Glutamatergic neuron (in vitro differentiated cells): Measurements from ENCODE around the gene CDK5RAP3. TPM values are rescaled to one million over a fixed set of nuclear protein-coding genes. Genes with fewer than 3 reads are reported as not detected.
"Not testable (repeated sequence)": the region's sequence is repeated elsewhere in the genome, so short reads cannot be mapped to it uniquely, and the experiment has no call there.

Experiments used
- DNase-seq: peaks from one replicate; pipeline ENCODE4 v3.0.0; 2022
- H3K27ac Mint-ChIP-seq: one replicate; pipeline ENCODE4 v1.8.0; 2020; ENCODE audit warnings: mild to moderate bottlenecking, mixed read lengths, inconsistent platforms; ENCODE audit not compliant: unreplicated experiment
- H3K27me3 Mint-ChIP-seq: one replicate; pipeline ENCODE4 v1.8.0; 2020; ENCODE audit warnings: mild to moderate bottlenecking, moderate library complexity, mixed read lengths, inconsistent platforms; ENCODE audit not compliant: unreplicated experiment
- H3K36me3 Mint-ChIP-seq: one replicate; pipeline ENCODE4 v1.8.0; 2020; ENCODE audit warnings: mild to moderate bottlenecking, mixed read lengths, inconsistent platforms; ENCODE audit not compliant: unreplicated experiment
- H3K4me1 Mint-ChIP-seq: one replicate; pipeline ENCODE4 v1.8.0; 2020; ENCODE audit warnings: mild to moderate bottlenecking, low read depth, mixed read lengths, inconsistent platforms; ENCODE audit not compliant: unreplicated experiment
- H3K4me3 Mint-ChIP-seq: one replicate; pipeline ENCODE4 v1.8.0; 2020; ENCODE audit warnings: mild to moderate bottlenecking, mixed read lengths, inconsistent platforms; ENCODE audit not compliant: unreplicated experiment
- H3K9me3 Mint-ChIP-seq: one replicate; pipeline ENCODE4 v1.8.0; 2020; ENCODE audit warnings: mild to moderate bottlenecking, moderate library complexity, mixed read lengths, inconsistent platforms; ENCODE audit not compliant: unreplicated experiment
- CTCF ChIP-seq: fragments of 200-600 bp; sonication (generic); IDR thresholded peaks from one replicate; pipeline ENCODE4 v1.5.0; 2021; ENCODE audit not compliant: partially characterized antibody, unreplicated experiment
- total RNA-seq: library from RNA; stranded (reverse); fragmentation: NEBNext Ultra II Directional; extraction: Animal tissue kit (Norgen Biotek cat#: 25700); gene quantifications from one replicate; pipeline ENCODE4 v1.2.1, GENCODE V29; 2021; ENCODE audit not compliant: unreplicated experiment

Gene CDK5RAP3
- total RNA-seq, 1 donor from 2014 or later: 196 TPM

- DNase-seq: no peak
- Mint-ChIP-seq H3K36me3 (no peaks in the 10 kb centered on the region), H3K27ac (peak overlapping the region; percentile 90), H3K4me1 (peaks cover 50% of the 10 kb centered on the region), H3K9me3 (peaks cover 16% of the 10 kb centered on the region), H3K27me3 (peaks cover 15% of the 10 kb centered on the region), H3K4me3 (peak overlapping the region; percentile 75)
- no peak for TF ChIP-seq CTCF
These were observed 43.1 kb downstream of the CDK5RAP3 start for GRCh38 chr17:48013876-48014594.

- peaks cover 15% of the 10 kb centered on the region for H3K9me3 Mint-ChIP-seq
- no peaks in the 10 kb centered on the region for H3K36me3 Mint-ChIP-seq
- H3K4me1 Mint-ChIP-seq: peaks cover 49% of the 10 kb centered on the region
- no peak for DNase-seq
- peaks cover 15% of the 10 kb centered on the region for H3K27me3 Mint-ChIP-seq
- no peak for TF ChIP-seq CTCF
- peak overlapping the region; percentile 75 for H3K4me3 Mint-ChIP-seq
- peak overlapping the region; percentile 90 for H3K27ac Mint-ChIP-seq
These were observed 43.7 kb downstream of the CDK5RAP3 start for GRCh38 chr17:48014595-48015111.

- Mint-ChIP-seq H3K9me3 (peaks cover 13% of the 10 kb centered on the region), H3K27me3 (peaks cover 15% of the 10 kb centered on the region), H3K36me3 (no peaks in the 10 kb centered on the region), H3K4me1 (peaks cover 40% of the 10 kb centered on the region), H3K4me3 (no peak overlapping the region), H3K27ac (peak overlapping the region; percentile 4)
- DNase-seq: no peak
- TF ChIP-seq CTCF: no peak
These were observed 45.2 kb downstream of the CDK5RAP3 start for GRCh38 chr17:48016112-48016511.

- not testable (repeated sequence) for H3K9me3 Mint-ChIP-seq, H3K4me3 Mint-ChIP-seq, H3K36me3 Mint-ChIP-seq, DNase-seq, H3K27me3 Mint-ChIP-seq
- Mint-ChIP-seq H3K27ac (peak overlapping the region; percentile 43), H3K4me1 (peaks cover 29% of the 10 kb centered on the region)
These were observed 46.9 kb downstream of the CDK5RAP3 start for GRCh38 chr17:48017817-48018158.

GRCh38 chr17:48021934-48022333 is 51.0 kb downstream of the CDK5RAP3 start:
- Mint-ChIP-seq H3K27ac (no peak overlapping the region), H3K4me3 (no peak overlapping the region), H3K36me3 (no peaks in the 10 kb centered on the region), H3K9me3 (peaks cover 3% of the 10 kb centered on the region), H3K4me1 (peaks cover 7% of the 10 kb centered on the region), H3K27me3 (peaks cover 13% of the 10 kb centered on the region)
- DNase-seq: no peak
- TF ChIP-seq CTCF: no peak
